Ectodermal cell (in vitro differentiated cells): ENCODE measurements around the gene STXBP4.

Source experiments
- H3K27ac ChIP-seq: 2 replicates; pipeline ENCODE4 v1.7.0; 2013; ENCODE audit warnings: mild to moderate bottlenecking, low read depth, low read length; ENCODE audit not compliant: insufficient read depth, poor library complexity, severe bottlenecking
- H3K27me3 ChIP-seq: 2 replicates; pipeline ENCODE4 v1.7.0; 2013; ENCODE audit warnings: mild to moderate bottlenecking, low read length; ENCODE audit not compliant: insufficient read depth, control insufficient read depth, poor library complexity, severe bottlenecking
- H3K36me3 ChIP-seq: one replicate; pipeline ENCODE4 v1.7.0; 2013; ENCODE audit warnings: low read length; ENCODE audit not compliant: control insufficient read depth, insufficient read depth
- H3K4me1 ChIP-seq: one replicate; pipeline ENCODE4 v1.7.0; 2013; ENCODE audit warnings: low read length; ENCODE audit not compliant: control insufficient read depth, insufficient read depth
- H3K4me3 ChIP-seq: 2 replicates; pipeline ENCODE4 v1.7.0; 2013; ENCODE audit warnings: low read depth, low read length, control low read depth; ENCODE audit not compliant: insufficient read depth
- H3K9me3 ChIP-seq: 2 replicates; pipeline ENCODE4 v1.7.0; 2013; ENCODE audit warnings: mild to moderate bottlenecking, low read length, moderate library complexity; ENCODE audit not compliant: control insufficient read depth
- WGBS, 2 experiments: methylation state at CpG; one replicate each; pipeline ENCODE4 v1.1.7; 2013; ENCODE audit warnings: missing lambda C conversion rate in 2 of 2; 5-methylcytosine and 5-hydroxymethylcytosine counted together

STXBP4 gene

GRCh38 chr17:55037828-55038227 is 69.3 kb downstream of the STXBP4 start:
- Histone ChIP-seq H3K36me3 (no peaks in the 10 kb centered on the region), H3K4me1 (no peaks in the 10 kb centered on the region), H3K27me3 (no peaks in the 10 kb centered on the region), H3K4me3 (no peak overlapping the region), H3K9me3 (no peaks in the 10 kb centered on the region), H3K27ac (no peak overlapping the region)
- 86% methylated on average over 1 of the region's 1 CpG; no CpG with 5 or more reads in 1 of the 2 experiments for WGBS, 2 experiments

- H3K27me3 ChIP-seq, result no peaks in the 10 kb centered on the region
- H3K9me3 ChIP-seq, result no peaks in the 10 kb centered on the region
- no peaks in the 10 kb centered on the region for H3K36me3 ChIP-seq
- no CpG with 5 or more reads among the region's 1 CpG for WGBS, 2 experiments
- H3K27ac ChIP-seq, result no peak overlapping the region
- no peak overlapping the region for H3K4me3 ChIP-seq
- no peaks in the 10 kb centered on the region for H3K4me1 ChIP-seq
Measured at GRCh38 chr17:55038291-55038690, 69.7 kb downstream of the STXBP4 start.

- Histone ChIP-seq H3K36me3 (no peaks in the 10 kb centered on the region), H3K9me3 (no peaks in the 10 kb centered on the region), H3K27ac (no peak overlapping the region), H3K4me3 (no peak overlapping the region), H3K4me1 (no peaks in the 10 kb centered on the region), H3K27me3 (no peaks in the 10 kb centered on the region)
- 94 to 96% methylated on average over 4 of the region's 4 CpGs for WGBS, 2 experiments
Measured at GRCh38 chr17:55040611-55041010, 72.0 kb downstream of the STXBP4 start.

- Histone ChIP-seq H3K4me1 (no peaks in the 10 kb centered on the region), H3K4me3 (no peak overlapping the region), H3K27me3 (no peaks in the 10 kb centered on the region), H3K9me3 (no peaks in the 10 kb centered on the region), H3K27ac (no peak overlapping the region), H3K36me3 (no peaks in the 10 kb centered on the region)
- WGBS, 2 experiments, result 87 to 100% methylated on average over 1 of the region's 1 CpG
Measured at GRCh38 chr17:55053855-55054254, 85.3 kb downstream of the STXBP4 start.

GRCh38 chr17:55054429-55054828 is 85.9 kb downstream of the STXBP4 start:
- no peaks in the 10 kb centered on the region for H3K9me3 ChIP-seq
- no peaks in the 10 kb centered on the region for H3K27me3 ChIP-seq
- no peak overlapping the region for H3K27ac ChIP-seq
- H3K4me1 ChIP-seq, result no peaks in the 10 kb centered on the region
- no peaks in the 10 kb centered on the region for H3K36me3 ChIP-seq
- no peak overlapping the region for H3K4me3 ChIP-seq

- no peaks in the 10 kb centered on the region for H3K27me3 ChIP-seq
- 89 to 91% methylated on average over 4 of the region's 4 CpGs for WGBS, 2 experiments
- no peak overlapping the region for H3K27ac ChIP-seq
Measured at GRCh38 chr17:55056526-55056925, 88.0 kb downstream of the STXBP4 start.

GRCh38 chr17:55057184-55057583 is 88.6 kb downstream of the STXBP4 start:
- Histone ChIP-seq H3K9me3 (no peaks in the 10 kb centered on the region), H3K4me3 (no peak overlapping the region), H3K27ac (no peak overlapping the region), H3K36me3 (no peaks in the 10 kb centered on the region), H3K27me3 (no peaks in the 10 kb centered on the region), H3K4me1 (no peaks in the 10 kb centered on the region)
- WGBS, 2 experiments, result 93 to 96% methylated on average over 2 to 3 of the region's 3 CpGs

More at GRCh38 chr17:55056526-55056925, 88.0 kb downstream of the STXBP4 start:
- H3K36me3 ChIP-seq, result no peaks in the 10 kb centered on the region
- no peaks in the 10 kb centered on the region for H3K4me1 ChIP-seq
- no peaks in the 10 kb centered on the region for H3K9me3 ChIP-seq
- no peak overlapping the region for H3K4me3 ChIP-seq

GRCh38 chr17:55059724-55060123 is 91.2 kb downstream of the STXBP4 start:
- no peaks in the 10 kb centered on the region for H3K9me3 ChIP-seq
- H3K36me3 ChIP-seq, result no peaks in the 10 kb centered on the region
- no peaks in the 10 kb centered on the region for H3K4me1 ChIP-seq
- H3K27me3 ChIP-seq, result no peaks in the 10 kb centered on the region
- H3K27ac ChIP-seq, result no peak overlapping the region
- H3K4me3 ChIP-seq, result no peak overlapping the region

- Histone ChIP-seq H3K4me3 (no peak overlapping the region), H3K27me3 (no peaks in the 10 kb centered on the region), H3K4me1 (no peaks in the 10 kb centered on the region), H3K9me3 (no peaks in the 10 kb centered on the region), H3K36me3 (no peaks in the 10 kb centered on the region), H3K27ac (no peak overlapping the region)
- WGBS, 2 experiments, result 89 to 100% methylated on average over 1 of the region's 1 CpG
Measured at GRCh38 chr17:55062921-55063320, 94.4 kb downstream of the STXBP4 start.

GRCh38 chr17:55063885-55064874 is 95.6 kb downstream of the STXBP4 start:
- Histone ChIP-seq H3K27me3 (no peaks in the 10 kb centered on the region), H3K9me3 (no peaks in the 10 kb centered on the region)
- 89 to 94% methylated on average over 14 to 15 of the region's 16 CpGs for WGBS, 2 experiments

More at GRCh38 chr17:55063885-55064874, 95.6 kb downstream of the STXBP4 start:
- no peak overlapping the region for H3K4me3 ChIP-seq
- no peak overlapping the region for H3K27ac ChIP-seq
- no peaks in the 10 kb centered on the region for H3K36me3 ChIP-seq
- no peaks in the 10 kb centered on the region for H3K4me1 ChIP-seq
